Panc1 (cell line): ENCODE data around the gene PLXND1. TPM values are rescaled to one million over a fixed set of nuclear protein-coding genes. Genes with fewer than 3 reads are reported as not detected.
A peak's percentile ranks its signal among the peaks of the same experiment; 100 is the strongest.

Source experiments
- ATAC-seq: fragments of 200-7000 bp; cut with Tn5 transposase; 2 replicates; pipeline ENCODE4 v1.9.1; 2020; ENCODE audit warnings: mild to moderate bottlenecking, moderate library complexity
- BruUV-seq: library from RNA; stranded (reverse); fragments of 400-500 nt; replicated peaks from 2 replicates; lab custom pipeline; 2021; lab: Mats Ljungman, UMichigan
- CTCF ChIA-PET: fragments of 300-600 bp; sonication (Branson Sonifier 250); formaldehyde crosslinking; loops from one replicate; lab custom pipeline; 2022; ENCODE audit warnings: antibody characterized with exemption; lab: Charles Lee
- POLR2A ChIA-PET: fragments of 300-600 bp; sonication (Branson Sonifier 250); formaldehyde crosslinking; loops from one replicate; lab custom pipeline; 2022; ENCODE audit warnings: antibody characterized with exemption; lab: Charles Lee
- DNase-seq: peaks from one replicate; pipeline ENCODE4 v3.0.0-alpha.2; 2010; ENCODE audit warnings: low read depth, low spot score
- H3K27ac ChIP-seq: 2 replicates; pipeline ENCODE4 v1.5.1; 2011; ENCODE audit warnings: mild to moderate bottlenecking, low read length, inconsistent platforms
- H3K27me3 ChIP-seq: fragments of 200-500 bp; sonication (Bioruptor generic); 2 replicates; pipeline ENCODE4 v1.6.0; 2014; ENCODE audit warnings: low read length, inconsistent platforms; ENCODE audit not compliant: control insufficient read depth, insufficient read depth
- H3K36me3 ChIP-seq: fragments of 200-500 bp; sonication (Bioruptor generic); 2 replicates; pipeline ENCODE4 v1.5.1; 2014; ENCODE audit warnings: inconsistent platforms, mild to moderate bottlenecking, low read length, moderate library complexity; ENCODE audit not compliant: control insufficient read depth, insufficient read depth
- H3K4me1 ChIP-seq: 2 replicates; pipeline ENCODE4 v1.5.1; 2011; ENCODE audit warnings: inconsistent platforms, mild to moderate bottlenecking, low read length, moderate library complexity; ENCODE audit not compliant: control insufficient read depth, insufficient read depth
- H3K4me3 ChIP-seq, 2 experiments: 2 replicates each; pipeline ENCODE4 v1.5.1; 2011 to 2012; ENCODE audit warnings: low read depth in 2 of 2, low read length in 2 of 2, mild to moderate bottlenecking in 2 of 2, inconsistent platforms in 1 of 2, moderate library complexity in 1 of 2
- H3K9me3 ChIP-seq: fragments of 200-500 bp; sonication (Bioruptor generic); 2 replicates; pipeline ENCODE4 v1.5.1; 2014; ENCODE audit warnings: low read depth, mild to moderate bottlenecking, inconsistent platforms, low read length, moderate library complexity; ENCODE audit not compliant: control insufficient read depth, insufficient read depth
- POLR2AphosphoS5 ChIP-seq: IDR thresholded peaks from 2 replicates; pipeline ENCODE4 v1.6.1; 2012; ENCODE audit warnings: mild to moderate bottlenecking, low read depth, low read length, moderate library complexity
- SIN3A ChIP-seq: IDR thresholded peaks from 2 replicates; pipeline ENCODE4 v1.6.1; 2012; ENCODE audit warnings: low read depth, mild to moderate bottlenecking, low read length, moderate library complexity, borderline replicate concordance; ENCODE audit not compliant: insufficient read depth
- TCF7L2 ChIP-seq: IDR thresholded peaks from 2 replicates; pipeline ENCODE4 v1.6.1; 2011; ENCODE audit warnings: mild to moderate bottlenecking, low read depth, low read length, inconsistent platforms
- in situ Hi-C: cut with HindIII; loops from 2 replicates; pipeline ENCODE4 v1.10.0; 2016; ENCODE audit warnings: low sequenced_read_pairs, low pct_unique_long_range_greater_than_20kb
- intact Hi-C: fragments of 100-400 bp; cut with micrococcal nuclease; formaldehyde crosslinking; loops from one replicate; pipeline ENCODE4 v1.10.0; 2022; ENCODE audit not compliant: unreplicated experiment
- total RNA-seq: library from RNA; stranded (reverse); gene quantifications from one replicate; pipeline ENCODE4 v1.2.1, GENCODE V29; 2021; ENCODE audit not compliant: unreplicated experiment
- TF ChIP-seq, protein P1 (sequence below), 2 experiments: IDR thresholded peaks; 2 replicates each; pipeline ENCODE4 v1.6.1; 2011 to 2012; ENCODE audit warnings: low read depth in 2 of 2, control low read depth in 1 of 2, low read length in 1 of 2, mild to moderate bottlenecking in 1 of 2, moderate library complexity in 1 of 2; ENCODE audit not compliant: insufficient read depth in 1 of 2
- TF ChIP-seq, protein P2 (sequence below): fragments of 450-650 bp; IDR thresholded peaks from 2 replicates; pipeline ENCODE4 v1.5.1; 2017; ENCODE audit warnings: mild to moderate bottlenecking

Gene PLXND1
- total RNA-seq, 1 experiment from 2014 or later, result 248 TPM

GRCh38 chr3:129603561-129603942 is 2.9 kb downstream of the PLXND1 start:
- in situ Hi-C loops, result no loop called here
- CTCF ChIA-PET, result interaction anchor here (0.8 kb wide), 2 partner anchors 9 to 36 kb away, joined by 3 to 5 read pairs; no protein-coding TSS in a partner anchor
- Histone ChIP-seq H3K4me1 (peaks cover 61% of the 10 kb centered on the region), H3K27me3 (no peaks in the 10 kb centered on the region), H3K9me3 (no peaks in the 10 kb centered on the region), H3K4me3 (peak overlapping the region; percentile 57 to 92), H3K27ac (peak overlapping the region; percentile 99), H3K36me3 (no peaks in the 10 kb centered on the region)
- TF ChIP-seq, protein P1, sequence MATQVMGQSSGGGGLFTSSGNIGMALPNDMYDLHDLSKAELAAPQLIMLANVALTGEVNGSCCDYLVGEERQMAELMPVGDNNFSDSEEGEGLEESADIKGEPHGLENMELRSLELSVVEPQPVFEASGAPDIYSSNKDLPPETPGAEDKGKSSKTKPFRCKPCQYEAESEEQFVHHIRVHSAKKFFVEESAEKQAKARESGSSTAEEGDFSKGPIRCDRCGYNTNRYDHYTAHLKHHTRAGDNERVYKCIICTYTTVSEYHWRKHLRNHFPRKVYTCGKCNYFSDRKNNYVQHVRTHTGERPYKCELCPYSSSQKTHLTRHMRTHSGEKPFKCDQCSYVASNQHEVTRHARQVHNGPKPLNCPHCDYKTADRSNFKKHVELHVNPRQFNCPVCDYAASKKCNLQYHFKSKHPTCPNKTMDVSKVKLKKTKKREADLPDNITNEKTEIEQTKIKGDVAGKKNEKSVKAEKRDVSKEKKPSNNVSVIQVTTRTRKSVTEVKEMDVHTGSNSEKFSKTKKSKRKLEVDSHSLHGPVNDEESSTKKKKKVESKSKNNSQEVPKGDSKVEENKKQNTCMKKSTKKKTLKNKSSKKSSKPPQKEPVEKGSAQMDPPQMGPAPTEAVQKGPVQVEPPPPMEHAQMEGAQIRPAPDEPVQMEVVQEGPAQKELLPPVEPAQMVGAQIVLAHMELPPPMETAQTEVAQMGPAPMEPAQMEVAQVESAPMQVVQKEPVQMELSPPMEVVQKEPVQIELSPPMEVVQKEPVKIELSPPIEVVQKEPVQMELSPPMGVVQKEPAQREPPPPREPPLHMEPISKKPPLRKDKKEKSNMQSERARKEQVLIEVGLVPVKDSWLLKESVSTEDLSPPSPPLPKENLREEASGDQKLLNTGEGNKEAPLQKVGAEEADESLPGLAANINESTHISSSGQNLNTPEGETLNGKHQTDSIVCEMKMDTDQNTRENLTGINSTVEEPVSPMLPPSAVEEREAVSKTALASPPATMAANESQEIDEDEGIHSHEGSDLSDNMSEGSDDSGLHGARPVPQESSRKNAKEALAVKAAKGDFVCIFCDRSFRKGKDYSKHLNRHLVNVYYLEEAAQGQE (IDR thresholded peaks at IDR 0.05; ENCODE audit: insufficient read depth in 1 of 2, low read depth in 2 of 2, low read length in 1 of 2), result no peak
- TF ChIP-seq SIN3A, result no peak
- 0 out of 2 replicates have a peak, but pooled peaks have one; percentile 2 for TF ChIP-seq POLR2AphosphoS5
- POLR2A ChIA-PET, result no interaction called here
- BruUV-seq, result no TSS peak
- DNase-seq (no peak), ATAC-seq (no peak)
- intact Hi-C loops, result loop anchor here (2.0 kb wide), 1 partner anchor 113 kb away; no protein-coding TSS in a partner anchor

GRCh38 chr3:129602730-129603560 is 3.5 kb downstream of the PLXND1 start:
- Histone ChIP-seq H3K9me3 (no peaks in the 10 kb centered on the region), H3K36me3 (no peaks in the 10 kb centered on the region), H3K27ac (peak overlapping the region; percentile 99), H3K4me3 (peak overlapping the region; percentile 57 to 92), H3K4me1 (peaks cover 61% of the 10 kb centered on the region), H3K27me3 (no peaks in the 10 kb centered on the region)
- no TSS peak for BruUV-seq
- intact Hi-C loops, result loop anchor here (2.0 kb wide), 1 partner anchor 112 kb away; no protein-coding TSS in a partner anchor
- POLR2A ChIA-PET, result interaction anchor here (0.6 kb wide), 1 partner anchor 99 kb away, joined by 9 read pairs; no protein-coding TSS in a partner anchor
- CTCF ChIA-PET, result interaction anchor here (0.8 kb wide), 1 partner anchor 9 kb away, joined by 3 read pairs; no protein-coding TSS in a partner anchor
- TF ChIP-seq, protein P2, sequence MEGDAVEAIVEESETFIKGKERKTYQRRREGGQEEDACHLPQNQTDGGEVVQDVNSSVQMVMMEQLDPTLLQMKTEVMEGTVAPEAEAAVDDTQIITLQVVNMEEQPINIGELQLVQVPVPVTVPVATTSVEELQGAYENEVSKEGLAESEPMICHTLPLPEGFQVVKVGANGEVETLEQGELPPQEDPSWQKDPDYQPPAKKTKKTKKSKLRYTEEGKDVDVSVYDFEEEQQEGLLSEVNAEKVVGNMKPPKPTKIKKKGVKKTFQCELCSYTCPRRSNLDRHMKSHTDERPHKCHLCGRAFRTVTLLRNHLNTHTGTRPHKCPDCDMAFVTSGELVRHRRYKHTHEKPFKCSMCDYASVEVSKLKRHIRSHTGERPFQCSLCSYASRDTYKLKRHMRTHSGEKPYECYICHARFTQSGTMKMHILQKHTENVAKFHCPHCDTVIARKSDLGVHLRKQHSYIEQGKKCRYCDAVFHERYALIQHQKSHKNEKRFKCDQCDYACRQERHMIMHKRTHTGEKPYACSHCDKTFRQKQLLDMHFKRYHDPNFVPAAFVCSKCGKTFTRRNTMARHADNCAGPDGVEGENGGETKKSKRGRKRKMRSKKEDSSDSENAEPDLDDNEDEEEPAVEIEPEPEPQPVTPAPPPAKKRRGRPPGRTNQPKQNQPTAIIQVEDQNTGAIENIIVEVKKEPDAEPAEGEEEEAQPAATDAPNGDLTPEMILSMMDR, result no peak
- TF ChIP-seq SIN3A (0 out of 2 replicates have a peak, but pooled peaks have one; percentile 55), POLR2AphosphoS5 (peak; percentile 9; the same call in 1 of the 2 replicates), TCF7L2 (0 out of 2 replicates have a peak, but pooled peaks have one; percentile 43)
- in situ Hi-C loops, result no loop called here
- ATAC-seq (peak; percentile 13), DNase-seq (no peak)
